ENCODE data around the gene UBXN6.
A peak's percentile ranks its signal among the peaks of the same experiment; 100 is the strongest.

UBXN6 gene

GRCh38 chr19:4402171-4403004, 55.2 kb downstream of the UBXN6 start, which contains the start of gene CHAF1A:
TSS of gene CHAF1A (plus strand) at chr19:4402640. CDS start at chr19:4402763, 123 bp downstream.
- peak; percentile 99 for DNase-seq

- DNase-seq: no peak
Observed at GRCh38 chr19:4401769-4402170, 55.8 kb downstream of the UBXN6 start.

GRCh38 chr19:4400135-4400936, 57.3 kb downstream of the UBXN6 start, which contains the start of gene SH3GL1:
TSS of gene SH3GL1 (minus strand) at chr19:4400547. CDS start at chr19:4400368, 179 bp downstream.
- DNase-seq: peak; percentile 92

- DNase-seq: no peak
Observed at GRCh38 chr19:4399812-4400134, 57.8 kb downstream of the UBXN6 start.

GRCh38 chr19:4396949-4397783, 60.4 kb downstream of the UBXN6 start:
- no peak for DNase-seq
